ENCODE results near the gene ZDBF2.

- TF ChIP-seq CTCF (IDR thresholded peaks at IDR 0.05) (no peak), POLR2A (IDR thresholded peaks at IDR 0.05) (no peak)
Measured at GRCh38 chr2:206341396-206341795, 66.9 kb downstream of the ZDBF2 start.

All from body of pancreas (tissue), 4 donors.